ENCODE measurements around the gene TNNT2. TPM values are rescaled to one million over a fixed set of nuclear protein-coding genes. Genes with fewer than 3 reads are reported as not detected.

TNNT2 gene
- total and polyA plus RNA-seq, 2 of the 13 experiments (the other 11 are each of a cell fraction or from before 2014, with no cell fraction given) = 0.20 to 0.63 TPM

GRCh38 chr1:201316556-201316955, 60.9 kb downstream of the TNNT2 start:
- WGBS (ENCODE audit: low lambda C conversion rate) = 13% methylated on average over 3 of the region's 5 CpGs
- in situ Hi-C loops (cut with HindIII; ENCODE audit: extremely low pct_ligation_motif_present, low pct_unique_long_range_greater_than_20kb) (no loop called here), intact Hi-C loops (cut with micrococcal nuclease; ENCODE audit: unreplicated experiment) (no loop called here)
- ChIA-PET POLR2A (no interaction called here), CTCF (ENCODE audit: low intra/inter-chr PET ratio, low total read pairs) (no interaction called here)
- DNase-seq (ENCODE audit: low spot score) (no peak), FAIRE-seq (no peak), ATAC-seq (no peak)
- BruUV-seq (replicated peaks) = no TSS peak
- TF ChIP-seq FOXO1 (CRISPR knock-in tag; IDR thresholded peaks at IDR 0.05) = no peak
- TF ChIP-seq NR2F2 (IDR thresholded peaks at IDR 0.05; ENCODE audit: borderline replicate concordance, low read depth) = no peak
- no peak for TF ChIP-seq NAIF1 (CRISPR knock-in tag; IDR thresholded peaks at IDR 0.05; ENCODE audit: borderline replicate concordance)
- TF ChIP-seq, protein P1, sequence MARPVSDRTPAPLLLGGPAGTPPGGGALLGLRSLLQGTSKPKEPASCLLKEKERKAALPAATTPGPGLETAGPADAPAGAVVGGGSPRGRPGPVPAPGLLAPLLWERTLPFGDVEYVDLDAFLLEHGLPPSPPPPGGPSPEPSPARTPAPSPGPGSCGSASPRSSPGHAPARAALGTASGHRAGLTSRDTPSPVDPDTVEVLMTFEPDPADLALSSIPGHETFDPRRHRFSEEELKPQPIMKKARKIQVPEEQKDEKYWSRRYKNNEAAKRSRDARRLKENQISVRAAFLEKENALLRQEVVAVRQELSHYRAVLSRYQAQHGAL (CRISPR knock-in tag; IDR thresholded peaks at IDR 0.05; ENCODE audit: not compliant biosample characterization) = no peak
- H3K36me3 ChIP-seq (replicated peaks in 1 of 2; ENCODE audit: control insufficient read depth in 1 of 2, insufficient read depth in 2 of 2, low read length in 2 of 2) = no peaks in the 10 kb centered on the region
- no peak overlapping the region for H2AFZ ChIP-seq (ENCODE audit: low read length)
- no peaks in the 10 kb centered on the region for H3K9me3 ChIP-seq (ENCODE audit: low read length)
- no peak overlapping the region for H3K4me3 ChIP-seq (replicated peaks in 1 of 3; ENCODE audit: insufficient read depth in 1 of 3, low read depth in 2 of 3, low read length in 3 of 3)
- H3K4me2 ChIP-seq (ENCODE audit: low read depth, low read length) = no peak overlapping the region
- peaks cover 1 to 14% of the 10 kb centered on the region in 2 experiments; a peak in 2 of 5 replicates for H3K27me3 ChIP-seq (ENCODE audit: control insufficient read depth in 1 of 2, insufficient read depth in 2 of 2, low read length in 2 of 2)
- no peaks in the 10 kb centered on the region for H4K20me1 ChIP-seq (ENCODE audit: insufficient read depth, low read length)
- no peaks in the 10 kb centered on the region for H3K79me2 ChIP-seq (ENCODE audit: insufficient read depth, low read length)
- no peak overlapping the region for H3K9ac ChIP-seq (ENCODE audit: insufficient read depth, low read depth, low read length)
- no peaks in the 10 kb centered on the region for H3K4me1 ChIP-seq (ENCODE audit: insufficient read depth, low read length)
- no peak overlapping the region for H3K27ac ChIP-seq (ENCODE audit: extremely low read length, insufficient read depth, low read length)

GRCh38 chr1:201313086-201313485, 64.4 kb downstream of the TNNT2 start:
- H3K4me1 ChIP-seq (ENCODE audit: insufficient read depth, low read length) = peaks cover 10% of the 10 kb centered on the region
- no peak for ATAC-seq
- peaks cover 1 to 13% of the 10 kb centered on the region in 2 experiments; a peak in 2 of 5 replicates for H3K27me3 ChIP-seq (ENCODE audit: control insufficient read depth in 1 of 2, insufficient read depth in 2 of 2, low read length in 2 of 2)
- H3K36me3 ChIP-seq (replicated peaks in 1 of 2; ENCODE audit: control insufficient read depth in 1 of 2, insufficient read depth in 2 of 2, low read length in 2 of 2) = no peaks in the 10 kb centered on the region
- no peak for FAIRE-seq
- no peaks in the 10 kb centered on the region for H3K9me3 ChIP-seq (ENCODE audit: low read length)
- no peak overlapping the region for H3K27ac ChIP-seq (ENCODE audit: extremely low read length, insufficient read depth, low read length)
- no peak for DNase-seq (ENCODE audit: low spot score)
- in situ Hi-C loops (cut with HindIII; ENCODE audit: extremely low pct_ligation_motif_present, low pct_unique_long_range_greater_than_20kb) = no loop called here
- no peak overlapping the region for H3K4me3 ChIP-seq (replicated peaks in 1 of 3; ENCODE audit: insufficient read depth in 1 of 3, low read depth in 2 of 3, low read length in 3 of 3)
- WGBS (ENCODE audit: low lambda C conversion rate) = 80% methylated on average over 1 of the region's 16 CpGs
- POLR2A ChIA-PET = no interaction called here
- no peak for TF ChIP-seq ZNF512B (CRISPR knock-in tag; IDR thresholded peaks at IDR 0.05; ENCODE audit: borderline replicate concordance)
- no peak for TF ChIP-seq IKZF1 (IDR thresholded peaks at IDR 0.05)
- no peak for TF ChIP-seq PBX2 (CRISPR knock-in tag; IDR thresholded peaks at IDR 0.05)
- TF ChIP-seq FOXJ3 (CRISPR knock-in tag; IDR thresholded peaks at IDR 0.05; ENCODE audit: borderline replicate concordance) = no peak
- no peak for TF ChIP-seq NR2C2 (CRISPR knock-in tag; IDR thresholded peaks at IDR 0.05; ENCODE audit: borderline replicate concordance)
- no peak for TF ChIP-seq SIX4 (CRISPR knock-in tag; IDR thresholded peaks at IDR 0.05)
- no TSS peak for BruUV-seq (replicated peaks)
- H3K9ac ChIP-seq (ENCODE audit: insufficient read depth, low read depth, low read length) = no peak overlapping the region
- CTCF ChIA-PET (ENCODE audit: low intra/inter-chr PET ratio, low total read pairs) = no interaction called here
- no peaks in the 10 kb centered on the region for H3K79me2 ChIP-seq (ENCODE audit: insufficient read depth, low read length)
- no peaks in the 10 kb centered on the region for H4K20me1 ChIP-seq (ENCODE audit: insufficient read depth, low read length)
- H3K4me2 ChIP-seq (ENCODE audit: low read depth, low read length) = no peak overlapping the region
- intact Hi-C loops (cut with micrococcal nuclease; ENCODE audit: unreplicated experiment) = no loop called here
- H2AFZ ChIP-seq (ENCODE audit: low read length) = no peak overlapping the region
